DMS53 (cell line): ENCODE data around the gene NPLOC4.
"Not testable (repeated sequence)": the region's sequence is repeated elsewhere in the genome, so short reads cannot be mapped to it uniquely, and the experiment has no call there.

Experiments used
- DNase-seq: peaks from one replicate; lab custom pipeline; 2025; lab: John Stamatoyannopoulos, UW

The NPLOC4 gene

GRCh38 chr17:81533339-81534141 is 103.4 kb downstream of the NPLOC4 start:
- DNase-seq, result peak; percentile 57

GRCh38 chr17:81532490-81533287 is 104.2 kb downstream of the NPLOC4 start:
- no peak for DNase-seq

GRCh38 chr17:81531998-81532404 is 104.9 kb downstream of the NPLOC4 start:
- DNase-seq, result not testable (repeated sequence)

- not testable (repeated sequence) for DNase-seq
Observed at GRCh38 chr17:81531013-81531412, 105.9 kb downstream of the NPLOC4 start.

- peak; percentile 48 for DNase-seq
Observed at GRCh38 chr17:81529437-81529803, 107.5 kb downstream of the NPLOC4 start.

- peak; percentile 92 for DNase-seq
Observed at GRCh38 chr17:81528651-81529436, 108.1 kb downstream of the NPLOC4 start.

GRCh38 chr17:81528384-81528650 is 108.6 kb downstream of the NPLOC4 start:
- no peak for DNase-seq

GRCh38 chr17:81527591-81528383 is 109.1 kb downstream of the NPLOC4 start, which contains the start of gene FSCN2:
Gene FSCN2, plus strand, starts transcription at chr17:81528377. Its CDS starts 155 bp downstream, at chr17:81528532.
- peak; percentile 86 for DNase-seq

- DNase-seq, result no peak
Observed at GRCh38 chr17:81526662-81527571, 110.0 kb downstream of the NPLOC4 start.

GRCh38 chr17:81524865-81525159 is 112.1 kb downstream of the NPLOC4 start:
- DNase-seq, result no peak

- DNase-seq, result no peak
Observed at GRCh38 chr17:81524039-81524864, 112.7 kb downstream of the NPLOC4 start.

- no peak for DNase-seq
Observed at GRCh38 chr17:81523402-81524038, 113.4 kb downstream of the NPLOC4 start.

GRCh38 chr17:81522491-81523401 is 114.2 kb downstream of the NPLOC4 start:
- DNase-seq, result no peak

- peak; percentile 58 for DNase-seq
Observed at GRCh38 chr17:81520021-81520901, 116.7 kb downstream of the NPLOC4 start.

- DNase-seq, result peak; percentile 96
Observed at GRCh38 chr17:81519284-81520020, 117.5 kb downstream of the NPLOC4 start.

- peak; percentile 93 for DNase-seq
Observed at GRCh38 chr17:81518785-81519283, 118.1 kb downstream of the NPLOC4 start.
